ENCODE measurements around the gene NTSR1. TPM values are rescaled to one million over a fixed set of nuclear protein-coding genes. Genes with fewer than 3 reads are reported as not detected.
A peak's percentile ranks its signal among the peaks of the same experiment; 100 is the strongest.

NTSR1 gene
- total RNA-seq, 1 experiment from 2014 or later, result 0.98 TPM

- intact Hi-C loops (cut with micrococcal nuclease; ENCODE audit: unreplicated experiment), result no loop called here
- CTCF ChIA-PET, result no interaction called here
- H3K4me2 ChIP-seq, result no peak overlapping the region
- H3K79me2 ChIP-seq (ENCODE audit: low read depth), result no peaks in the 10 kb centered on the region
- POLR2A ChIA-PET (ENCODE audit: unreplicated experiment), result no interaction called here
- no peaks in the 10 kb centered on the region for H3K4me1 ChIP-seq (replicated peaks; ENCODE audit: insufficient read depth)
- no peak overlapping the region for H2AFZ ChIP-seq
- no peaks in the 10 kb centered on the region for H3F3A ChIP-seq (ENCODE audit: insufficient read depth, low read depth)
- H3K36me3 ChIP-seq (ENCODE audit: low read depth), result no peaks in the 10 kb centered on the region
- H3K27ac ChIP-seq, result no peak overlapping the region
- 0 out of 2 replicates have a peak, but pooled peaks cover 3% of the 10 kb centered on the region for H3K27me3 ChIP-seq (ENCODE audit: insufficient read depth, low read depth)
- DNase-seq, result peak in 1 of 2 experiments; percentile 2
- H4K20me1 ChIP-seq (ENCODE audit: insufficient read depth), result no peaks in the 10 kb centered on the region; the same call in 1 of the 2 replicates
- no peaks in the 10 kb centered on the region for H3K9me2 ChIP-seq (ENCODE audit: insufficient read depth)
- BruUV-seq (replicated peaks), result no TSS peak
- peaks cover 1% of the 10 kb centered on the region; the same call in 1 of the 2 replicates for H3K9me3 ChIP-seq (ENCODE audit: insufficient read depth, low read depth)
- TF ChIP-seq CTCF (conservative IDR thresholded peaks at IDR 0.05) (no peak), EZH2 (IDR thresholded peaks at IDR 0.05; ENCODE audit: low read depth) (no peak)
- H3K4me3 ChIP-seq, result no peak overlapping the region
These were observed 17.6 kb downstream of the NTSR1 start for GRCh38 chr20:62726276-62726675.

GRCh38 chr20:62726716-62727583 is 18.3 kb downstream of the NTSR1 start:
- H3K36me3 ChIP-seq (ENCODE audit: low read depth), result no peaks in the 10 kb centered on the region
- intact Hi-C loops (cut with micrococcal nuclease; ENCODE audit: unreplicated experiment), result no loop called here
- H3K4me1 ChIP-seq (replicated peaks; ENCODE audit: insufficient read depth), result no peaks in the 10 kb centered on the region
- BruUV-seq (replicated peaks), result no TSS peak
- no peak overlapping the region for H3K4me2 ChIP-seq
- TF ChIP-seq CTCF (conservative IDR thresholded peaks at IDR 0.05), result no peak
- TF ChIP-seq EZH2 (IDR thresholded peaks at IDR 0.05; ENCODE audit: low read depth), result no peak
- DNase-seq, result peak in 1 of 2 experiments; percentile 20
- H3K27me3 ChIP-seq (ENCODE audit: insufficient read depth, low read depth), result 0 out of 2 replicates have a peak, but pooled peaks cover 2% of the 10 kb centered on the region
- H3F3A ChIP-seq (ENCODE audit: insufficient read depth, low read depth), result no peaks in the 10 kb centered on the region
- CTCF ChIA-PET, result no interaction called here
- no peaks in the 10 kb centered on the region; the same call in 1 of the 2 replicates for H4K20me1 ChIP-seq (ENCODE audit: insufficient read depth)
- POLR2A ChIA-PET (ENCODE audit: unreplicated experiment), result interaction anchor here (0.6 kb wide), 1 partner anchor 12 kb away, joined by 3 read pairs; no protein-coding TSS in a partner anchor
- no peak overlapping the region for H2AFZ ChIP-seq
- no peaks in the 10 kb centered on the region for H3K9me3 ChIP-seq (ENCODE audit: insufficient read depth, low read depth)
- H3K4me3 ChIP-seq, result no peak overlapping the region
- H3K27ac ChIP-seq, result no peak overlapping the region
- H3K79me2 ChIP-seq (ENCODE audit: low read depth), result no peaks in the 10 kb centered on the region
- no peaks in the 10 kb centered on the region for H3K9me2 ChIP-seq (ENCODE audit: insufficient read depth)

GRCh38 chr20:62727584-62728027 is 19.0 kb downstream of the NTSR1 start:
- BruUV-seq (replicated peaks), result no TSS peak
- H3K27me3 ChIP-seq (ENCODE audit: insufficient read depth, low read depth), result no peaks in the 10 kb centered on the region
- DNase-seq, result no peak
- H3K4me1 ChIP-seq (replicated peaks; ENCODE audit: insufficient read depth), result no peaks in the 10 kb centered on the region
- ChIA-PET POLR2A (ENCODE audit: unreplicated experiment) (interaction anchor here (0.6 kb wide), 1 partner anchor 11 kb away, joined by 3 read pairs; no protein-coding TSS in a partner anchor), CTCF (no interaction called here)
- H3K4me2 ChIP-seq, result no peak overlapping the region
- H4K20me1 ChIP-seq (ENCODE audit: insufficient read depth), result no peaks in the 10 kb centered on the region; the same call in 1 of the 2 replicates
- TF ChIP-seq CTCF (conservative IDR thresholded peaks at IDR 0.05), result no peak
- no peak for TF ChIP-seq EZH2 (IDR thresholded peaks at IDR 0.05; ENCODE audit: low read depth)
- intact Hi-C loops (cut with micrococcal nuclease; ENCODE audit: unreplicated experiment), result no loop called here
- H3K4me3 ChIP-seq, result no peak overlapping the region
- H3K27ac ChIP-seq, result no peak overlapping the region
- no peaks in the 10 kb centered on the region for H3K36me3 ChIP-seq (ENCODE audit: low read depth)
- no peaks in the 10 kb centered on the region for H3K9me2 ChIP-seq (ENCODE audit: insufficient read depth)
- no peaks in the 10 kb centered on the region for H3K9me3 ChIP-seq (ENCODE audit: insufficient read depth, low read depth)
- no peaks in the 10 kb centered on the region for H3K79me2 ChIP-seq (ENCODE audit: low read depth)
- no peak overlapping the region for H2AFZ ChIP-seq
- H3F3A ChIP-seq (ENCODE audit: insufficient read depth, low read depth), result no peaks in the 10 kb centered on the region

All from PC-9 (cell line).